Gastroesophageal sphincter (tissue), 4 donors: Measurements from ENCODE around the gene ZNG1F. TPM values are rescaled to one million over a fixed set of nuclear protein-coding genes. Genes with fewer than 3 reads are reported as not detected.
"Not testable (repeated sequence)": the region's sequence is repeated elsewhere in the genome, so short reads cannot be mapped to it uniquely, and the experiment has no call there.

Experiments used
- ATAC-seq: fragments of 150-250 bp; one replicate; pipeline ENCODE4 v1.9.1; 2016; ENCODE audit warnings: mild to moderate bottlenecking, moderate library complexity
- H3K27ac ChIP-seq, 4 donors: fragments of 200-600 bp; sonication (generic) in 3 of 4; 1 replicate in 3 of 4; 2 replicates in 1 of 4; pipeline ENCODE4 v1.5.1; 2016 to 2019
- H3K27me3 ChIP-seq: fragments of 200-600 bp; sonication (generic); one replicate; pipeline ENCODE4 v1.5.1; 2019
- H3K36me3 ChIP-seq, 2 donors: fragments of 200-600 bp; sonication (generic); one replicate each; pipeline ENCODE4 v1.5.1; 2019; ENCODE audit warnings: control low read depth in 1 of 2
- H3K4me1 ChIP-seq, 3 donors: fragments of 200-600 bp; sonication (generic); 1 replicate in 2 of 3; 2 replicates in 1 of 3; pipeline ENCODE4 v1.5.1; 2016 to 2019; ENCODE audit warnings: control low read depth in 2 of 3
- H3K4me3 ChIP-seq, 2 donors: fragments of 200-600 bp; sonication (generic); one replicate each; pipeline ENCODE4 v1.5.1; 2019; ENCODE audit warnings: mild to moderate bottlenecking in 1 of 2, moderate library complexity in 1 of 2
- H3K9me3 ChIP-seq, 3 donors: fragments of 200-600 bp; sonication (generic); one replicate each; pipeline ENCODE4 v1.5.1; 2017 to 2019; ENCODE audit warnings: control low read depth in 2 of 3
- WGBS, 2 donors: methylation state at CpG; one replicate each; pipeline ENCODE4 v1.1.5; 2018; ENCODE audit warnings: low coverage in 1 of 2; 5-methylcytosine and 5-hydroxymethylcytosine counted together
- total RNA-seq, 4 donors: library from RNA; depleted of rRNA; stranded (reverse); fragments of >200 nt; gene quantifications; one replicate each; pipeline ENCODE4 v1.1.0, GENCODE V29; 2016

ZNG1F gene
- total RNA-seq, 4 donors from 2014 or later = 3.4 to 12.9 (median 10.3) TPM

GRCh38 chr9:41174994-41175393 lies 14.1 kb downstream of the ZNG1F start:
- H3K36me3 ChIP-seq, H3K27ac ChIP-seq, H3K9me3 ChIP-seq, H3K4me1 ChIP-seq, ATAC-seq, H3K27me3 ChIP-seq, H3K4me3 ChIP-seq: not testable (repeated sequence)
- 80% methylated on average over 2 of the region's 4 CpGs; no CpG with 5 or more reads in 1 of the 2 donors for WGBS, 2 donors

- not testable (repeated sequence) for H3K27me3 ChIP-seq, H3K4me3 ChIP-seq, ATAC-seq, H3K27ac ChIP-seq, H3K36me3 ChIP-seq, H3K4me1 ChIP-seq, H3K9me3 ChIP-seq
- WGBS, 2 donors = no CpG with 5 or more reads among the region's 18 CpGs
These were observed 39.0 kb downstream of the ZNG1F start for GRCh38 chr9:41150116-41150515.

- no CpG with 5 or more reads among the region's 2 CpGs for WGBS, 2 donors
- not testable (repeated sequence) for H3K4me1 ChIP-seq, H3K36me3 ChIP-seq, H3K27me3 ChIP-seq, ATAC-seq, H3K27ac ChIP-seq, H3K4me3 ChIP-seq, H3K9me3 ChIP-seq
These were observed 47.2 kb downstream of the ZNG1F start for GRCh38 chr9:41141878-41142277.

GRCh38 chr9:41128581-41128980 lies 60.5 kb downstream of the ZNG1F start, which contains the start of gene FOXD4L6:
TSS of gene FOXD4L6 (minus strand) at chr9:41128681. CDS start at chr9:41128383, 298 bp downstream.
- H3K4me1 ChIP-seq, H3K4me3 ChIP-seq, H3K36me3 ChIP-seq, H3K27ac ChIP-seq, H3K27me3 ChIP-seq, ATAC-seq, H3K9me3 ChIP-seq: not testable (repeated sequence)
- WGBS, 2 donors = no CpG with 5 or more reads among the region's 15 CpGs

GRCh38 chr9:41126746-41127446 lies 62.2 kb downstream of the ZNG1F start:
- H3K4me3 ChIP-seq, ATAC-seq, H3K4me1 ChIP-seq, H3K27ac ChIP-seq, H3K9me3 ChIP-seq, H3K36me3 ChIP-seq: not testable (repeated sequence)
- no CpG with 5 or more reads among the region's 45 CpGs for WGBS, 2 donors
- peaks cover 13% of the 10 kb centered on the region for H3K27me3 ChIP-seq

GRCh38 chr9:41125936-41126335 lies 63.2 kb downstream of the ZNG1F start:
- peaks cover 13% of the 10 kb centered on the region for H3K27me3 ChIP-seq
- WGBS, 2 donors = no CpG with 5 or more reads among the region's 3 CpGs
- H3K4me1 ChIP-seq, ATAC-seq, H3K9me3 ChIP-seq, H3K27ac ChIP-seq, H3K36me3 ChIP-seq, H3K4me3 ChIP-seq: not testable (repeated sequence)

- not testable (repeated sequence) for H3K4me3 ChIP-seq, ATAC-seq, H3K36me3 ChIP-seq, H3K27ac ChIP-seq, H3K4me1 ChIP-seq, H3K9me3 ChIP-seq
- peaks cover 14% of the 10 kb centered on the region for H3K27me3 ChIP-seq
- no CpG with 5 or more reads among the region's 21 CpGs for WGBS, 2 donors
These were observed 63.9 kb downstream of the ZNG1F start for GRCh38 chr9:41125109-41125658.

- not testable (repeated sequence) for H3K36me3 ChIP-seq, H3K9me3 ChIP-seq, H3K4me3 ChIP-seq, H3K27ac ChIP-seq, H3K4me1 ChIP-seq
- H3K27me3 ChIP-seq = peaks cover 15% of the 10 kb centered on the region
- WGBS, 2 donors = no CpG with 5 or more reads among the region's 52 CpGs
- peak; percentile 61 for ATAC-seq
These were observed 64.6 kb downstream of the ZNG1F start for GRCh38 chr9:41124250-41125108.

GRCh38 chr9:41123812-41124211 lies 65.3 kb downstream of the ZNG1F start:
- WGBS, 2 donors = no CpG with 5 or more reads among the region's 33 CpGs
- ATAC-seq = peak; percentile 37
- H3K36me3 ChIP-seq, H3K9me3 ChIP-seq, H3K27ac ChIP-seq, H3K4me3 ChIP-seq, H3K4me1 ChIP-seq: not testable (repeated sequence)
- H3K27me3 ChIP-seq = peaks cover 20% of the 10 kb centered on the region

- H3K9me3 ChIP-seq, H3K36me3 ChIP-seq, H3K4me3 ChIP-seq, H3K27ac ChIP-seq, ATAC-seq, H3K4me1 ChIP-seq: not testable (repeated sequence)
- H3K27me3 ChIP-seq = peaks cover 20% of the 10 kb centered on the region
- WGBS, 2 donors = no CpG with 5 or more reads among the region's 32 CpGs
These were observed 65.7 kb downstream of the ZNG1F start for GRCh38 chr9:41123396-41123795.

GRCh38 chr9:41120696-41121095 lies 68.4 kb downstream of the ZNG1F start:
- H3K36me3 ChIP-seq, H3K4me1 ChIP-seq, ATAC-seq, H3K27ac ChIP-seq, H3K9me3 ChIP-seq, H3K4me3 ChIP-seq: not testable (repeated sequence)
- WGBS, 2 donors = 71% methylated on average over 2 of the region's 4 CpGs; no CpG with 5 or more reads in 1 of the 2 donors
- peaks cover 21% of the 10 kb centered on the region for H3K27me3 ChIP-seq

GRCh38 chr9:41119719-41120118 lies 69.4 kb downstream of the ZNG1F start:
- no CpG with 5 or more reads among the region's 5 CpGs for WGBS, 2 donors
- not testable (repeated sequence) for ATAC-seq, H3K9me3 ChIP-seq, H3K4me1 ChIP-seq, H3K36me3 ChIP-seq, H3K4me3 ChIP-seq, H3K27ac ChIP-seq
- peaks cover 19% of the 10 kb centered on the region for H3K27me3 ChIP-seq

- H3K4me1 ChIP-seq, H3K36me3 ChIP-seq, H3K4me3 ChIP-seq, H3K27ac ChIP-seq, H3K9me3 ChIP-seq: not testable (repeated sequence)
- WGBS, 2 donors = 37 to 38% methylated on average over 7 of the region's 7 CpGs
- peaks cover 18% of the 10 kb centered on the region for H3K27me3 ChIP-seq
- ATAC-seq = peak; percentile 47
These were observed 69.8 kb downstream of the ZNG1F start for GRCh38 chr9:41119311-41119710.
